DMS53 (cell line): Measurements from ENCODE around the gene NUMA1.

ENCODE experiments used
- DNase-seq: peaks from one replicate; lab custom pipeline; 2025; lab: John Stamatoyannopoulos, UW

NUMA1 gene

GRCh38 chr11:71963468-71963867, 116.9 kb downstream of the NUMA1 start:
- DNase-seq = no peak

- DNase-seq = peak; percentile 44
These were observed 117.8 kb downstream of the NUMA1 start for GRCh38 chr11:71962428-71963038.

GRCh38 chr11:71955898-71956456, 124.4 kb downstream of the NUMA1 start:
- no peak for DNase-seq
